Gastroesophageal sphincter (tissue), 4 donors: ENCODE results near the gene CFD. TPM values are rescaled to one million over a fixed set of nuclear protein-coding genes. Genes with fewer than 3 reads are reported as not detected.
A peak's percentile ranks its signal among the peaks of the same experiment; 100 is the strongest.
"Not testable (repeated sequence)": the region's sequence is repeated elsewhere in the genome, so short reads cannot be mapped to it uniquely, and the experiment has no call there.

ENCODE experiments used
- ATAC-seq: fragments of 150-250 bp; one replicate; pipeline ENCODE4 v1.9.1; 2016; ENCODE audit warnings: mild to moderate bottlenecking, moderate library complexity
- H3K27ac ChIP-seq, 4 donors: fragments of 200-600 bp; sonication (generic) in 3 of 4; 1 replicate in 3 of 4; 2 replicates in 1 of 4; pipeline ENCODE4 v1.5.1; 2016 to 2019
- H3K27me3 ChIP-seq: fragments of 200-600 bp; sonication (generic); one replicate; pipeline ENCODE4 v1.5.1; 2019
- H3K36me3 ChIP-seq, 2 donors: fragments of 200-600 bp; sonication (generic); one replicate each; pipeline ENCODE4 v1.5.1; 2019; ENCODE audit warnings: control low read depth in 1 of 2
- H3K4me1 ChIP-seq, 3 donors: fragments of 200-600 bp; sonication (generic); 1 replicate in 2 of 3; 2 replicates in 1 of 3; pipeline ENCODE4 v1.5.1; 2016 to 2019; ENCODE audit warnings: control low read depth in 2 of 3
- H3K4me3 ChIP-seq, 2 donors: fragments of 200-600 bp; sonication (generic); one replicate each; pipeline ENCODE4 v1.5.1; 2019; ENCODE audit warnings: mild to moderate bottlenecking in 1 of 2, moderate library complexity in 1 of 2
- H3K9me3 ChIP-seq, 3 donors: fragments of 200-600 bp; sonication (generic); one replicate each; pipeline ENCODE4 v1.5.1; 2017 to 2019; ENCODE audit warnings: control low read depth in 2 of 3
- EP300 ChIP-seq: sonication (generic); formaldehyde crosslinking; IDR thresholded peaks from one replicate; pipeline ENCODE4 v1.6.1; 2017; ENCODE audit warnings: antibody characterized with exemption, mild to moderate bottlenecking
- POLR2A ChIP-seq, 2 donors: fragments of 450-650 bp; IDR thresholded peaks; one replicate each; pipeline ENCODE4 v1.6.1; 2017; ENCODE audit warnings: antibody characterized with exemption in 2 of 2, mild to moderate bottlenecking in 2 of 2, moderate library complexity in 1 of 2
- POLR2AphosphoS5 ChIP-seq: sonication (generic); formaldehyde crosslinking; IDR thresholded peaks from one replicate; pipeline ENCODE4 v1.6.1; 2017; ENCODE audit warnings: antibody characterized with exemption
- WGBS, 2 donors: methylation state at CpG; one replicate each; pipeline ENCODE4 v1.1.5; 2018; ENCODE audit warnings: low coverage in 1 of 2; 5-methylcytosine and 5-hydroxymethylcytosine counted together
- total RNA-seq, 4 donors: library from RNA; depleted of rRNA; stranded (reverse); fragments of >200 nt; gene quantifications; one replicate each; pipeline ENCODE4 v1.1.0, GENCODE V29; 2016
- TF ChIP-seq, protein P1 (sequence below), 4 experiments: fragments of 200-600 bp in 2 of 4; fragments of 450-650 bp in 2 of 4; sonication (generic) in 1 of 4; IDR thresholded peaks; one replicate each; pipeline ENCODE4 v1.5.1; 2017 to 2019; ENCODE audit warnings: antibody characterized with exemption in 4 of 4, mild to moderate bottlenecking in 2 of 4, moderate library complexity in 2 of 4

CFD gene
- total RNA-seq, 4 donors from 2014 or later: 229 to 1,118 (median 654) TPM

DNA sequence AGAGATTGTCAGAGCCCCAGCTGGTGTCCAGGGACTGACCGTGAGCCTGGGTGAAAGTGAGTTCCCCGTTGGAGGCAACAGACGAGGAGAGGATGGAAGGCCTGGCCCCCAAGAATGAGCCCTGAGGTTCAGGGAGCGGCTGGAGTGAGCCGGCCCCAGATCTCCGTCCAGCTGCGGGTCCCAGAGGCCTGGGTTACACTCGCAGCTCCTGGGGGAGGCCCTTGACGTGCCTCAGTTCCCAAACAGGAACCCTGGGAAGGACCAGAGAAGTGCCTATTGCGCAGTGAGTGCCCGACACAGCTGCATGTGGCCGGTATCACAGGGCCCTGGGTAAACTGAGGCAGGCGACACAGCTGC, 8.5 kb upstream of the CFD start:
- Histone ChIP-seq H3K27me3 (peaks cover 73% of the 10 kb centered on the region), H3K36me3 (no peaks in the 10 kb centered on the region), H3K27ac (peak overlapping the region; percentile 36 to 87 (median 84)), H3K4me1 (peaks cover 0 to 53% (median 14%) of the 10 kb centered on the region in 3 donors), H3K9me3 (no peaks in the 10 kb centered on the region), H3K4me3 (peak overlapping the region in 1 of 2 donors; percentile 28)
- TF ChIP-seq EP300 (no peak), POLR2A (IDR thresholded peaks at IDR 0.05) (no peak)
- TF ChIP-seq, protein P1, sequence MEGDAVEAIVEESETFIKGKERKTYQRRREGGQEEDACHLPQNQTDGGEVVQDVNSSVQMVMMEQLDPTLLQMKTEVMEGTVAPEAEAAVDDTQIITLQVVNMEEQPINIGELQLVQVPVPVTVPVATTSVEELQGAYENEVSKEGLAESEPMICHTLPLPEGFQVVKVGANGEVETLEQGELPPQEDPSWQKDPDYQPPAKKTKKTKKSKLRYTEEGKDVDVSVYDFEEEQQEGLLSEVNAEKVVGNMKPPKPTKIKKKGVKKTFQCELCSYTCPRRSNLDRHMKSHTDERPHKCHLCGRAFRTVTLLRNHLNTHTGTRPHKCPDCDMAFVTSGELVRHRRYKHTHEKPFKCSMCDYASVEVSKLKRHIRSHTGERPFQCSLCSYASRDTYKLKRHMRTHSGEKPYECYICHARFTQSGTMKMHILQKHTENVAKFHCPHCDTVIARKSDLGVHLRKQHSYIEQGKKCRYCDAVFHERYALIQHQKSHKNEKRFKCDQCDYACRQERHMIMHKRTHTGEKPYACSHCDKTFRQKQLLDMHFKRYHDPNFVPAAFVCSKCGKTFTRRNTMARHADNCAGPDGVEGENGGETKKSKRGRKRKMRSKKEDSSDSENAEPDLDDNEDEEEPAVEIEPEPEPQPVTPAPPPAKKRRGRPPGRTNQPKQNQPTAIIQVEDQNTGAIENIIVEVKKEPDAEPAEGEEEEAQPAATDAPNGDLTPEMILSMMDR (IDR thresholded peaks at IDR 0.05): no peak
- ATAC-seq: no peak
- WGBS, 2 donors: no CpG with 5 or more reads among the region's 13 CpGs

- no peak for TF ChIP-seq POLR2AphosphoS5
- TF ChIP-seq POLR2A (IDR thresholded peaks at IDR 0.05): no peak
- no peak for TF ChIP-seq EP300
- TF ChIP-seq, protein P1 (IDR thresholded peaks at IDR 0.05): no peak
- ATAC-seq: no peak
- Histone ChIP-seq H3K36me3 (no peaks in the 10 kb centered on the region), H3K27me3 (peaks cover 67% of the 10 kb centered on the region), H3K27ac (peak within 1 kb of the TSS in 3 of 4 donors; percentile 84 to 87 (median 85)), H3K4me1 (peaks cover 0 to 53% (median 14%) of the 10 kb centered on the region in 3 donors), H3K9me3 (no peaks in the 10 kb centered on the region), H3K4me3 (peak within 1 kb of the TSS in 1 of 2 donors; percentile 28)
- 71 to 93% methylated on average over 3 to 9 of the region's 55 CpGs for WGBS, 2 donors
These were observed 7.1 kb upstream of the CFD start, which contains the start of gene ELANE for GRCh38 chr19:852136-853013. Gene ELANE, plus strand, starts transcription at chr19:852303. Its CDS starts 26 bp downstream, at chr19:852329.

DNA sequence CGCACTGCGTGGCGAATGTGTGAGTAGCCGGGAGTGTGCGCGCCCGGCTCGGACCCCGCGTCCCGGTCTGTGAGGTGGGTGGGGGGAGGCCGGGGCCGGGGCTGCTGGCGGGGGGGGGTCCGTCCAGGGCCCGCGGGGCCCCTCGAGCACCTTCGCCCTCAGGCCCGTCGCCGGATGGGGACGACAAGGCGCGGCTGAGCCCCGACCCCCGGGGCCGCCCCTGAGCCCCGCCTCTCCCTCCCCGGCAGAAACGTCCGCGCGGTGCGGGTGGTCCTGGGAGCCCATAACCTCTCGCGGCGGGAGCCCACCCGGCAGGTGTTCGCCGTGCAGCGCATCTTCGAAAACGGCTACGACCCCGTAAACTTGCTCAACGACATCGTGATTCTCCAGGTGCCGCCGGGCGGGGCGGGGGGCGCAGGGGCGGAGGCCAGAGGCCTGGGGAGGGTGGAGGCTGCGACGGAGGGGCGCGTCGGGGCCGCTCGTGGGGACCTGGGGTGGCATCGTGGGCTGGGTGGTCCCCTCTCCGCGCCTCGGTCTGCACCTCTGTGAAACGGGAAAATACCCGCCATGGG, 6.4 kb upstream of the CFD start:
- Histone ChIP-seq H3K4me1 (peaks cover 0 to 46% (median 14%) of the 10 kb centered on the region in 3 donors), H3K27ac (no peak overlapping the region), H3K9me3 (no peaks in the 10 kb centered on the region), H3K27me3 (peaks cover 66% of the 10 kb centered on the region), H3K36me3 (no peaks in the 10 kb centered on the region), H3K4me3 (peak overlapping the region in 1 of 2 donors; percentile 10)
- no peak for TF ChIP-seq POLR2AphosphoS5
- TF ChIP-seq POLR2A (IDR thresholded peaks at IDR 0.05): no peak
- TF ChIP-seq, protein P1 (IDR thresholded peaks at IDR 0.05): no peak
- no peak for TF ChIP-seq EP300
- no CpG with 5 or more reads among the region's 67 CpGs for WGBS, 2 donors
- no peak for ATAC-seq

DNA sequence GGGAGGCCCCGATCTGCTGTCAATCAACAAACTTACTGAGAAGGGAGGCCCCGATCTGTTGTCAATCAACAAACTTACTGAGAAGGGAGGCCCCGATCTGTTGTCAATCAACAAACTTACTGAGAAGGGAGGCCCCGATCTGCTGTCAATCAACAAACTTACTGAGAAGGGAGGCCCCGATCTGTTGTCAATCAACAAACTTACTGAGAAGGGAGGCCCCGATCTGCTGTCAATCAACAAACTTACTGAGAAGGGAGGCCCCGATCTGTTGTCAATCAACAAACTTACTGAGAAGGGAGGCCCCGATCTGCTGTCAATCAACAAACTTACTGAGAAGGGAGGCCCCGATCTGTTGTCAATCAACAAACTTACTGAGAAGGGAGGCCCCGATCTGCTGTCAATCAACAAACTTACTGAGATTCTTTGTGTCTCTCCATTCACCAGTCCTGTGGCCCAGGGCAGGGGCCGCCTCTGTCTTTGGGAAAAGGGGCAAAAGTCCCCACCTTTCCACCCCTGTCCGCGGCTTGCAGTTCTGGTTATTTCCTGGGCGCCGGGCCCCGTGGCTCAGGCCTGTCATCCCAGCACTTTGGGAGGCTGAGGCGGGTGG, 5.7 kb upstream of the CFD start:
- H3K36me3 ChIP-seq, H3K9me3 ChIP-seq, H3K27ac ChIP-seq, H3K4me3 ChIP-seq, ATAC-seq: not testable (repeated sequence)
- Histone ChIP-seq H3K4me1 (peaks cover 0 to 40% (median 16%) of the 10 kb centered on the region in 3 donors), H3K27me3 (peaks cover 66% of the 10 kb centered on the region)
- WGBS, 2 donors: no CpG with 5 or more reads among the region's 17 CpGs

DNA sequence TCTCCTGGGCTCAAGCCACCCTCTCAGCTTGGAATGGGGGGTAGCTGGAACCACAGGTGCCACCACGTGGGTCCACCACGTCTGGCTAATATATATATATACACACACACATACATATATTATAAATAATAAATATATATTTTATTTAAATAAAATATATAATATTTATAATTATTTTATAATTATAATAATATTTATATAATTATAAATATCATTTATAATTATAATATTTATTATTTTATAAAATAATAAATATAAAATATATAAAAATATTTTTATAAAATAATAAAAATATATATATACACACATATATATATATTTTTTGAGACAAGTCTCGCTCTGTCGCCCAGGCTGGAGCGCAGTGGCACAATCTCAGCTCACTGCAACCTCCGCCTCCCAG, 4.9 kb upstream of the CFD start:
- Histone ChIP-seq H3K36me3 (no peaks in the 10 kb centered on the region), H3K9me3 (no peaks in the 10 kb centered on the region), H3K27me3 (peaks cover 73% of the 10 kb centered on the region), H3K4me3 (no peak overlapping the region), H3K27ac (no peak overlapping the region), H3K4me1 (peaks cover 0 to 46% (median 17%) of the 10 kb centered on the region in 3 donors)
- TF ChIP-seq POLR2A (IDR thresholded peaks at IDR 0.05): no peak
- TF ChIP-seq POLR2AphosphoS5: no peak
- TF ChIP-seq, protein P1 (IDR thresholded peaks at IDR 0.05): no peak
- no peak for TF ChIP-seq EP300
- ATAC-seq: no peak
- 73 to 76% methylated on average over 6 of the region's 6 CpGs for WGBS, 2 donors
